Measurements from ENCODE around the gene PPM1A. TPM values are rescaled to one million over a fixed set of nuclear protein-coding genes. Genes with fewer than 3 reads are reported as not detected.

The PPM1A gene
- total and polyA plus RNA-seq, 2 experiments from 2014 or later = 16.9 to 21.5 TPM

DNA sequence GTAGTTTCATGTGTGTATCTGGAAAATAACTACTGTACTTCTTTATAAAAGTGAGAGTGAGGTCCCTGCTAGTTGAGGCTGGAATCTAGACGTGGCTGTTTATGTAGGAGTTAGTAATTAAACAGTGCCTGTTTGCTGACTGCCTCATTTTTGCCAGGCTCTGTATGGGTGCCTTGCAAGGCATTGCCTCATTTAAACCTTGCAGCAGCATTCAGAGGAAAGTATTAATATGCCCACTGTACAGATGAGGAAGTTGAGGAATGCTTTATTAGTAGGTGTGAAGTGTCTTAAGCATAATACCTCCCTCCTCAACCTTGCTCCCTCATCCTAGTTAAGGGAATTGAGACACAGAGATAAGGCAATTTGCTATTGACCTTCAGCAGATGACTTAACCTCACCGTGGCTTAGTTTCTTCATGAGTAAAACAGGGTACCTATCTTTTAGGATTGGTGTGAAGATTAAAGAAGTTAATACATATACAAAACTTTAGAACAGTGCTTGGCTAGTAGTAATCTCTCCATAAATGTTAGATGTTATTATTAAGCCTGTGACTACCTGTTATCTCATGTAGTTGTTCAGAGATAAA is 28.7 kb downstream of the PPM1A start:
- 98 to 100% methylated on average over 2 of the region's 2 CpGs for WGBS, 2 experiments (ENCODE audit: low coverage in 1 of 2, low lambda C conversion rate in 2 of 2, missing lambda C conversion rate in 2 of 2)
- DNase-seq = no peak
- Histone ChIP-seq H3K79me2 (ENCODE audit: insufficient read depth) (peaks cover 97% of the 10 kb centered on the region), H3K27ac (no peak overlapping the region), H4K20me1 (ENCODE audit: insufficient read depth) (peaks cover 12% of the 10 kb centered on the region; the same call in 1 of the 2 replicates), H2AFZ (no peak overlapping the region), H3K27me3 (replicated peaks; ENCODE audit: insufficient read depth) (no peaks in the 10 kb centered on the region), H3K9me3 (ENCODE audit: low read depth) (no peaks in the 10 kb centered on the region), H3K4me2 (ENCODE audit: unreplicated experiment) (no peak overlapping the region), H3K36me3 (ENCODE audit: low read depth) (0 out of 2 replicates have a peak, but pooled peaks cover 1% of the 10 kb centered on the region), H3K4me1 (ENCODE audit: insufficient read depth) (peaks cover 14% of the 10 kb centered on the region), H3K9ac (no peak overlapping the region), H3K9me2 (ENCODE audit: insufficient read depth) (no peaks in the 10 kb centered on the region), H3F3A (ENCODE audit: insufficient read depth) (no peaks in the 10 kb centered on the region), H3K4me3 (no peak overlapping the region)
- in situ Hi-C loops (cut with MboI) = no loop called here
- TF ChIP-seq EZH2phosphoT487 (IDR thresholded peaks at IDR 0.05; ENCODE audit: insufficient read depth, low read depth) = no peak

GRCh38 chr14:60278350-60278749 is 29.3 kb downstream of the PPM1A start:
- 72 to 77% methylated on average over 2 of the region's 2 CpGs for WGBS, 2 experiments (ENCODE audit: low coverage in 1 of 2, low lambda C conversion rate in 2 of 2, missing lambda C conversion rate in 2 of 2)
- peaks cover 12% of the 10 kb centered on the region; the same call in 1 of the 2 replicates for H4K20me1 ChIP-seq (ENCODE audit: insufficient read depth)
- H3K9ac ChIP-seq = no peak overlapping the region
- peaks cover 8% of the 10 kb centered on the region; the same call in 1 of the 2 replicates for H3K36me3 ChIP-seq (ENCODE audit: low read depth)
- peaks cover 97% of the 10 kb centered on the region for H3K79me2 ChIP-seq (ENCODE audit: insufficient read depth)
- H3K4me2 ChIP-seq (ENCODE audit: unreplicated experiment) = no peak overlapping the region
- no peak overlapping the region for H3K4me3 ChIP-seq
- no peak for DNase-seq
- H3K27ac ChIP-seq = no peak overlapping the region
- peaks cover 14% of the 10 kb centered on the region for H3K4me1 ChIP-seq (ENCODE audit: insufficient read depth)
- H3K9me2 ChIP-seq (ENCODE audit: insufficient read depth) = no peaks in the 10 kb centered on the region
- in situ Hi-C loops (cut with MboI) = no loop called here
- H3F3A ChIP-seq (ENCODE audit: insufficient read depth) = no peaks in the 10 kb centered on the region
- no peaks in the 10 kb centered on the region for H3K9me3 ChIP-seq (ENCODE audit: low read depth)
- no peaks in the 10 kb centered on the region for H3K27me3 ChIP-seq (replicated peaks; ENCODE audit: insufficient read depth)
- no peak overlapping the region for H2AFZ ChIP-seq
- TF ChIP-seq EZH2 (IDR thresholded peaks at IDR 0.05; ENCODE audit: insufficient read depth, poor library complexity, severe bottlenecking) = no peak
- TF ChIP-seq EZH2phosphoT487 (IDR thresholded peaks at IDR 0.05; ENCODE audit: insufficient read depth, low read depth) = no peak

DNA sequence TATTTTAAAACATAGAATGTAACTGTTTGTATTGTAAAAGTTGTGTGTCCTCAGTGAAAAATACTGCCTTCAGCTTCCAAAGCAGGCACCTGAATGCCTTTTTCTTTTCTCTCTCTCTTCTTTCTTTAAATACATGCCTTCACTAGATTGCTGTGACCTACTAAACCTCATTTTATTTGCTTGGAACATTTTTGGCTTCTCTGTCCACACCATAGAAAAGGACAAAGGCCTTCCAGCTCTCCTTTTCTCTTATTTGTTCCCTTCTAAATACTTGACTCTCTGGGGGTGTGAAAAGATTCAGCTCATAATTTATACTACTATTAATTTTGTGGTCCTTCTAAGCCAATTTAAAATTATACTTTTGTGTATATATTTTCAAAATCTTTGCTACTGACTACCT is 38.4 kb downstream of the PPM1A start:
- no peak overlapping the region for H3K27ac ChIP-seq
- H3K27me3 ChIP-seq (replicated peaks; ENCODE audit: insufficient read depth) = no peaks in the 10 kb centered on the region
- no peaks in the 10 kb centered on the region for H3F3A ChIP-seq (ENCODE audit: insufficient read depth)
- peaks cover 55% of the 10 kb centered on the region for H3K36me3 ChIP-seq (ENCODE audit: low read depth)
- 0 out of 2 replicates have a peak, but pooled peaks cover under 1% of the 10 kb centered on the region for H4K20me1 ChIP-seq (ENCODE audit: insufficient read depth)
- no peaks in the 10 kb centered on the region for H3K9me3 ChIP-seq (ENCODE audit: low read depth)
- DNase-seq = no peak
- peaks cover 32% of the 10 kb centered on the region for H3K79me2 ChIP-seq (ENCODE audit: insufficient read depth)
- H3K4me1 ChIP-seq (ENCODE audit: insufficient read depth) = no peaks in the 10 kb centered on the region
- H3K4me3 ChIP-seq = no peak overlapping the region
- no peaks in the 10 kb centered on the region for H3K9me2 ChIP-seq (ENCODE audit: insufficient read depth)
- in situ Hi-C loops (cut with MboI) = no loop called here
- no peak overlapping the region for H3K9ac ChIP-seq
- H2AFZ ChIP-seq = no peak overlapping the region
- no peak overlapping the region for H3K4me2 ChIP-seq (ENCODE audit: unreplicated experiment)
- TF ChIP-seq EZH2 (IDR thresholded peaks at IDR 0.05; ENCODE audit: insufficient read depth, poor library complexity, severe bottlenecking) (no peak), EZH2phosphoT487 (IDR thresholded peaks at IDR 0.05; ENCODE audit: insufficient read depth, low read depth) (no peak)

GRCh38 chr14:60288279-60288678 is 39.3 kb downstream of the PPM1A start:
- no peak overlapping the region for H3K4me2 ChIP-seq (ENCODE audit: unreplicated experiment)
- no peaks in the 10 kb centered on the region for H3K4me1 ChIP-seq (ENCODE audit: insufficient read depth)
- WGBS, 2 experiments (ENCODE audit: low coverage in 1 of 2, low lambda C conversion rate in 2 of 2, missing lambda C conversion rate in 2 of 2) = 94 to 100% methylated on average over 1 of the region's 1 CpG
- H3K79me2 ChIP-seq (ENCODE audit: insufficient read depth) = peaks cover 23% of the 10 kb centered on the region; the same call in 1 of the 2 replicates
- no peak overlapping the region for H3K9ac ChIP-seq
- no peak overlapping the region for H3K27ac ChIP-seq
- no peaks in the 10 kb centered on the region for H3K9me3 ChIP-seq (ENCODE audit: low read depth)
- H3F3A ChIP-seq (ENCODE audit: insufficient read depth) = no peaks in the 10 kb centered on the region
- no peak overlapping the region for H3K4me3 ChIP-seq
- in situ Hi-C loops (cut with MboI) = no loop called here
- no peaks in the 10 kb centered on the region for H3K27me3 ChIP-seq (replicated peaks; ENCODE audit: insufficient read depth)
- H2AFZ ChIP-seq = no peak overlapping the region
- TF ChIP-seq EZH2 (IDR thresholded peaks at IDR 0.05; ENCODE audit: insufficient read depth, poor library complexity, severe bottlenecking) (no peak), EZH2phosphoT487 (IDR thresholded peaks at IDR 0.05; ENCODE audit: insufficient read depth, low read depth) (no peak)
- no peak for DNase-seq
- peaks cover 56% of the 10 kb centered on the region for H3K36me3 ChIP-seq (ENCODE audit: low read depth)
- no peaks in the 10 kb centered on the region for H4K20me1 ChIP-seq (ENCODE audit: insufficient read depth)
- H3K9me2 ChIP-seq (ENCODE audit: insufficient read depth) = no peaks in the 10 kb centered on the region

Data from GM23248 (cell line).